GM12891 (cell line): ENCODE results near the gene RPL27.

Source experiments
- POLR2A ChIP-seq: IDR thresholded peaks from 2 replicates; pipeline ENCODE4 v1.6.1; 2011; ENCODE audit warnings: low read depth, low read length, control low read depth
- POLR2AphosphoS5 ChIP-seq: IDR thresholded peaks from 2 replicates; pipeline ENCODE4 v1.6.1; 2011; ENCODE audit warnings: low read depth, low read length, control low read depth
- POU2F2 ChIP-seq: IDR thresholded peaks from 2 replicates; pipeline ENCODE4 v1.6.1; 2011; ENCODE audit warnings: low read depth, mild to moderate bottlenecking, control low read depth, low read length, moderate library complexity
- SPI1 ChIP-seq: IDR thresholded peaks from 2 replicates; pipeline ENCODE4 v1.6.1; 2011; ENCODE audit warnings: low read depth, low read length, control low read depth
- TAF1 ChIP-seq: IDR thresholded peaks from 2 replicates; pipeline ENCODE4 v1.6.1; 2011; ENCODE audit warnings: low read depth, low read length, control low read depth

- TF ChIP-seq POLR2A (no peak; the same call in 1 of the 2 replicates), POLR2AphosphoS5 (no peak), SPI1 (no peak), TAF1 (no peak), POU2F2 (no peak)
Measured at GRCh38 chr17:43015579-43015978, 17.4 kb downstream of the RPL27 start.
